Fibroblast of pulmonary artery (primary cell): ENCODE results near the gene RSPH4A.
"Not testable (repeated sequence)": the region's sequence is repeated elsewhere in the genome, so short reads cannot be mapped to it uniquely, and the experiment has no call there.

Source experiments
- DNase-seq: peaks from one replicate; pipeline ENCODE4 v3.0.0-alpha.2; 2010; ENCODE audit warnings: low read depth
- H3K4me3 ChIP-seq: replicated peaks from 2 replicates; pipeline ENCODE4 v1.5.1; 2011; ENCODE audit warnings: low read depth, mild to moderate bottlenecking, control low read depth, low read length, moderate library complexity
- CTCF ChIP-seq: IDR thresholded peaks from 2 replicates; pipeline ENCODE4 v1.5.1; 2011; ENCODE audit warnings: mild to moderate bottlenecking, control low read depth, low read length, inconsistent platforms; ENCODE audit errors: missing control alignments

Gene RSPH4A

GRCh38 chr6:116595247-116595646 is 21.0 kb upstream of the RSPH4A start:
- H3K4me3 ChIP-seq: no peak overlapping the region
- no peak for TF ChIP-seq CTCF
- no peak for DNase-seq

GRCh38 chr6:116596815-116597214 is 19.5 kb upstream of the RSPH4A start:
- no peak overlapping the region for H3K4me3 ChIP-seq
- TF ChIP-seq CTCF: no peak
- DNase-seq: peak; percentile 53

GRCh38 chr6:116603916-116604315 is 12.4 kb upstream of the RSPH4A start:
- H3K4me3 ChIP-seq, DNase-seq: not testable (repeated sequence)

- H3K4me3 ChIP-seq, DNase-seq: not testable (repeated sequence)
Observed at GRCh38 chr6:116604868-116605267, 11.4 kb upstream of the RSPH4A start.

GRCh38 chr6:116605935-116606334 is 10.3 kb upstream of the RSPH4A start:
- no peak for TF ChIP-seq CTCF
- no peak overlapping the region for H3K4me3 ChIP-seq
- no peak for DNase-seq

- TF ChIP-seq CTCF: no peak
- DNase-seq: no peak
- H3K4me3 ChIP-seq: no peak overlapping the region
Observed at GRCh38 chr6:116611056-116611455, 5.2 kb upstream of the RSPH4A start.

GRCh38 chr6:116616737-116617053 is 416 bp downstream of the RSPH4A start:
- no peak for TF ChIP-seq CTCF
- no peak for DNase-seq

GRCh38 chr6:116624036-116624805 is 7.9 kb downstream of the RSPH4A start:
- TF ChIP-seq CTCF: no peak
- H3K4me3 ChIP-seq: no peak overlapping the region
- DNase-seq: no peak

More at GRCh38 chr6:116616737-116617053, 416 bp downstream of the RSPH4A start:
- peak overlapping the region; percentile 66 for H3K4me3 ChIP-seq
